Mucosa of stomach (tissue), 1 donor: ENCODE data around the gene DERA.
"Not testable (repeated sequence)": the region's sequence is repeated elsewhere in the genome, so short reads cannot be mapped to it uniquely, and the experiment has no call there.

Experiments
- H3K27me3 ChIP-seq: one replicate; pipeline ENCODE4 v1.7.0; 2013; ENCODE audit warnings: mild to moderate bottlenecking, low read length; ENCODE audit not compliant: control insufficient read depth, insufficient read depth
- H3K36me3 ChIP-seq: one replicate; pipeline ENCODE4 v1.7.0; 2013; ENCODE audit warnings: low read length; ENCODE audit not compliant: control insufficient read depth, insufficient read depth
- H3K4me1 ChIP-seq: one replicate; pipeline ENCODE4 v1.7.0; 2013; ENCODE audit warnings: mild to moderate bottlenecking, low read length; ENCODE audit not compliant: control insufficient read depth, insufficient read depth
- H3K4me3 ChIP-seq: one replicate; pipeline ENCODE4 v1.7.0; 2013; ENCODE audit warnings: low read length
- H3K9ac ChIP-seq: one replicate; pipeline ENCODE4 v1.7.0; 2013; ENCODE audit warnings: mild to moderate bottlenecking, low read length, moderate library complexity
- H3K9me3 ChIP-seq: one replicate; pipeline ENCODE4 v1.7.0; 2013; ENCODE audit warnings: mild to moderate bottlenecking, low read length, moderate library complexity; ENCODE audit not compliant: control insufficient read depth
- donor health status: Pancreatic carcinoma.

Gene DERA

DNA sequence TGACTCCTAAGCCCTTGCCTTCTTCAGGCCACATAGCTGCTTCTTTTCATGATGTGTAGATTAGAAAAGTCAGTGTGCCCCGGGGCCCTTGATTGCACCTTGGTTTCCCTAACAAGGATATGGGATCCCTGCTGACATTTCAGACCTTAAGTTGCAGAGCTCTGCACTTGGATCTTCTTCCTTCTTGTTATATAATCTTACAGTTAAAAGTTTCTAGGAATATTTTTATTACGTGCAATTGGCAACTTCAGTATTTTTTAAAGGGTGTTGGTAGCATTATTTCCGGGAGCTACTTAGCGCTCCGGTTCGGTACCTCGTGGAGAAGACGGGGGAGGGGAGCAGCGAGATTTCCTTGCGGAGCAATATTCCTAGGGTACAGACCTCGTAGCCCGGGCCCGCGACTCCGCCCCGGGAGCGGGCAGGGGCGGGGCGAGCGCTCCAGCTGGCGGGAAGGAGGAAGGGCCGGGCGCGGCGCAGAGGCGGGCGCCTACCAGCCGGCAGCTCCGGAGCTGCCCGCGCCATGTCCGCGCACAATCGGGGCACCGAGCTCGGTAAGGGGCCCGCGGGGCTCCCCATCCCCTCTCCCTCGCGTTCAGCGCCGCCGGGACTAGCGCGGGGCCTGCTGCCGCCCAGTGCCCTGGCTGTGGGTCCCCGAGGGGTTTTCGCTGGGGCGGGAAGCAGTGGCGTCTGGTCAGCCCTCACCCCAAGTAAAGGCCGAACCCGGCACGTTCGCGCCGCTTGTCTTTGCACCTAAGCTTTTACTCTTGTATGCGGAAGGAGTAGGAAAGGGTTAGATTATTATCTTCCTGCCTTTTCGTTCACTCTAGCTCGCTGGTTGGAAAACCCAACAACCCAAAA is at the start of gene DERA:
Gene DERA, plus strand, starts transcription at position 469 of the 858 bp plus-strand sequence. Its CDS starts 52 bp downstream, at position 521.
- Histone ChIP-seq H3K27me3 (no peaks in the 10 kb centered on the region), H3K36me3 (no peaks in the 10 kb centered on the region), H3K4me3 (peak within 1 kb of the TSS; percentile 66), H3K9me3 (no peaks in the 10 kb centered on the region), H3K4me1 (peaks cover 5% of the 10 kb centered on the region), H3K9ac (peak within 1 kb of the TSS; percentile 92)

DNA sequence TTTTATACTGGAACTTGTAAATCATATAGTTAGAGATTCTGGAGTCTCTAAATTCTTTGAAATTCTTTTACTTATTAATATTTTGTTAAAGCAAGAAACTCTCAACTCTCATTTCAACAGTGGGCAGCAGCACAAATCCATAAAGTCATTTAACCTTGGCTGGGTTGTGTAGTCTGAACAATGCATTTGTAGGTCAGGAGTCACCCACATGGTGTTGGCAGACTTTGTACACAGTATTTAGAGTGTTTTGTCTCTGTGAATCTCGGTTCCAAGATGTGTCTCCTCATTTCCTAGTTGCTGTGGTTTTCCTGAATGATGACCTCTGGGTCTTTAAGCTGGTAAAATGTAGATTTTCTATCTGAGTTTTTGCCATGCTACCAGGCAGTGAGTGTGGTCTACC is 49.7 kb upstream of the DERA start:
- H3K9me3 ChIP-seq = no peaks in the 10 kb centered on the region
- no peak overlapping the region for H3K4me3 ChIP-seq
- no peaks in the 10 kb centered on the region for H3K4me1 ChIP-seq
- no peaks in the 10 kb centered on the region for H3K36me3 ChIP-seq
- H3K9ac ChIP-seq = no peak overlapping the region
- no peaks in the 10 kb centered on the region for H3K27me3 ChIP-seq

DNA sequence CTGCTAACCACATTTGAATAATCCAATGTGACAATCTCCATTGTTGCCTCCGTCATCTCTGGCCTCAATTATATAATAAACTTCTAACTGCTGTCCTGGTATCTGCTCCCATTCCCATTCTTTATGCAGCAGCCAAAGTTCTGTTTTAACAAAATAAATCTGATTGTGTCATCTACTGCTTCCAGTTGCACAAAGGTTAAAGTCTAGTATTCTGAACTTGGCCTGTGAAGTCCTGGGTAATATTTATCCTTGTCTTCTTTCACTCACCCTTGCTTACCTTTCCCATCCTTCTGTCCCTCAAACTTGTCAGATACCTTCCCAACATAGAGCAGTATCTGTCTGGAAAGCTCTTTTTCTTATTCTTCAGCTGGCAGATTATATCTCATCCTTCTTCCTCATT is 48.3 kb upstream of the DERA start:
- Histone ChIP-seq H3K9ac (no peak overlapping the region), H3K27me3 (no peaks in the 10 kb centered on the region), H3K4me1 (no peaks in the 10 kb centered on the region), H3K4me3 (no peak overlapping the region), H3K36me3 (no peaks in the 10 kb centered on the region), H3K9me3 (no peaks in the 10 kb centered on the region)

DNA sequence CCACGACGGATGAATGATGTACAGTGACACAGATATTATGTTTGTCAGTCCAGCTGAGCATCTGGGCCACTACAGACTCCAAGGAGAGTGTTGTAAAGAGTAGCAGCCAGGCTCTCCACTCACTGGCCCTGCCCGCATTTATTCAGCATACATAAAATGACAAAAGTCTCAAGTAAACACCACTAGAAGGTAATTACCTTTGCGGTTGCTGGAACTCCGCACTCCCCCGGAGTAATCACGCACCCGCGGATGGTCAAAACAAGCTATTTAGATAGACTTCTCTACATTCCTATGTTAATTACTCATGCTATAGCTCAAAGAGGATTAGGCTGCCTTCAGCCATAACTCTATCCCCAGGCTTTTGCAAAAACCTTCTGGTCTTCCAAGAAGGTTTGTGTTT is 47.8 kb upstream of the DERA start:
- H3K27me3 ChIP-seq = no peaks in the 10 kb centered on the region
- H3K4me1 ChIP-seq = no peaks in the 10 kb centered on the region
- H3K9me3 ChIP-seq = no peaks in the 10 kb centered on the region
- no peak overlapping the region for H3K4me3 ChIP-seq
- no peak overlapping the region for H3K9ac ChIP-seq
- H3K36me3 ChIP-seq = no peaks in the 10 kb centered on the region

DNA sequence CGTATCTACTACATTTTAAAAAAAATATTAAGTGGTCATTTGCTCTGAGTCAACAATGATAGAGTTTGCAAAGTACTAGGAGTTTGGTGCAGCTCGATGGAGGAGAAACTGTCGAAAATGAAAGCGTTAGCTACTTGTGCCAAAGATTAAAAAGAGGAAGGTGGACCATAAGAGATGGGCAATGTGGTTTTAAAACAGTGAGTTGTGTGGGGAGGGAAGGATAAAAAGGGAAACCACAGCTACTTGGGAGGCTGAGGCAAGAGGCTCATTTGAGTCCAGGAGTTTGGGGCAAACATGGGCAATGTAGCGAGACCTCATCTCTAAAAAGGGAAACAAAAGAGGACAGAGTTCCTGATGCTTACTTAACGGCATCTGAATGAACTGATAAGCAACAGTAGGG is 47.1 kb upstream of the DERA start:
- no peak overlapping the region for H3K9ac ChIP-seq

DNA sequence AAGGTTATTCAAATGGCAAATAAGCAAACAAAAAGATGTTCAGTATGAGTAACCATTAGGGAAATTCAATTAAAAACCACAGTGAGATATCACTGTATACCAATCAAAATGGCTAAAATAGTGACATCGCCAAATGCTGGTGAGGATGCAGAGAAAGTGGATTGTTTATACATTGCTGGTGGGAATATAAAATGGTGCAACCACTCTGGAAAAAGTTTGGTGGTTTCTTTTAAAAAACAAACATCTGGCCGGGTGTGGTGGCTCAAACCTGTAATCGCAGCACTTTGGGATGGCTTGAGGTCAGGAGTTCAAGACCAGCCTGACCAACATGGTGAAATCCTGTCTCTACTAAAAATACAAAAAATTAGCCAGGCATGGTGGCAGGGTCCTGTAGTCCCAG is 42.9 kb upstream of the DERA start:
- no peaks in the 10 kb centered on the region for H3K9me3 ChIP-seq
- no peak overlapping the region for H3K4me3 ChIP-seq
- no peaks in the 10 kb centered on the region for H3K27me3 ChIP-seq
- no peak overlapping the region for H3K9ac ChIP-seq
- no peaks in the 10 kb centered on the region for H3K36me3 ChIP-seq
- H3K4me1 ChIP-seq = no peaks in the 10 kb centered on the region

More for the DNA sequence above, 47.1 kb upstream of the DERA start:
- no peaks in the 10 kb centered on the region for H3K4me1 ChIP-seq
- no peaks in the 10 kb centered on the region for H3K27me3 ChIP-seq
- H3K9me3 ChIP-seq = no peaks in the 10 kb centered on the region
- no peak overlapping the region for H3K4me3 ChIP-seq
- H3K36me3 ChIP-seq = no peaks in the 10 kb centered on the region

DNA sequence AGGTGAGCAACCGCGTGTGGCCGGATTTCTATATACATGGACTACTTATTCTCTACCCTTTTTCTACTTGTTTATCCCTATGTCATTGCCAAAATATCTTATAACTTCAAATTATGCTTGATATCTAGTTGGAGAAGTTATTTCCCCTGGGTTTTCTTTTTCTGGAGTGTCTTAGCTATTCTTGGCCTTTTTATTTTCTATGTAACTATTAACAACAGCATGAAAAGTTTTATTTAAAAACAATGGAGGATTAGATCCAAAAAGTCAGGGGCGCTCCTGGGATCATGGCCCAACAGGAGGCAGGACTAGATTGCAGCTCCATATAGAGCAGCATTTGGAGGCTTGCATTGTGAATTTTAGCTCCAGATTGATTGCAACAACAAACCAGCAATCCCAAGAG is 37.6 kb upstream of the DERA start:
- Histone ChIP-seq H3K9ac (no peak overlapping the region), H3K4me3 (no peak overlapping the region), H3K27me3 (peaks cover 3% of the 10 kb centered on the region), H3K9me3 (no peaks in the 10 kb centered on the region), H3K36me3 (no peaks in the 10 kb centered on the region), H3K4me1 (no peaks in the 10 kb centered on the region)

DNA sequence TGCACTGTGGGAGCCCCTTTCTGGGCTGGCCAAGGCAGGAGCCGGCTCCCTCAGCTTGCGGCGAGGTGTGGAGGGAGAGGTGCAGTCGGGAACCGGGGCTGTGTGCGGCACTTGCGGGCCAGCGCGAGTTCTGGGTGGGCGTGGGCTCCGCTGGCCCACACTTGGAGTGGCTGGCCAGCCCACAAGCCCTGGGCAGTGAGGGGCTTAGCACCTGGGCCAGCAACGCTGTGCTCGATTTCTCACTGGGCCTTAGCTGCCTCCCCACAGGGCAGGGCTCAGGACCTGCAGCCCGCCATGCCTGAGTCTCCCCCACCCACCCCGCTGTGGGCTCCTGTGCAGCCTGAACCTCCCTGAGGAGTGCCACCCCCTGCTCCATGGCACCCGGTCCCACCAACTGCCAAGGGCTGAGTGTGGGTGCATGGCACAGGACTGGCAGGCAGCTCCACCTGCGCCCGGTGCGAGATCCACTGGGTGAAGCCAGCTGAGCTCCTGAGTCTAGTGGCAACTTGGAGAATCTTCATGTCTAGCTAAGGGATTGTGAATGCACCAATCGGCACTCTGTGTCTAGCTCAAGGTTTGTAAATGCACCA is 36.5 kb upstream of the DERA start:
- H3K4me3 ChIP-seq, H3K9ac ChIP-seq, H3K36me3 ChIP-seq, H3K9me3 ChIP-seq, H3K4me1 ChIP-seq, H3K27me3 ChIP-seq: not testable (repeated sequence)

DNA sequence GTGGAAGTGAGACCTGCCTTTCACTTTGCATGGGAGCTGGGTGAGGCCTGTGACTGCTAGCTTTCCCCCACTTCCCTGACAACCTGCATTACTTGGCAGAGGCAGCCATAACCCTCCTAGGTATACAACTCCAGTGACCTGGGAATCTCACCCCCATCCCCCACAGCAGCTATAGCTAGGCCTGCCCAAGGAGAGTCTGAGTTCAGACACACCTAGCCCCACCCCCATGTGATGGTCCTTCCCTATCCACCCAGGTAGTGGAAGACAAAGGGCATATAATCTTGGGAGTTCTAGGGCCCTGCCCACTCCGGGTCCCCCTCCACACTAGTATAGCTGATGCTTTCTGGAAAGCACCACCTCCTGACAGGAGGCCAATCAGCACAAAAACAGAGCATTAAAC is 35.3 kb upstream of the DERA start:
- H3K4me3 ChIP-seq = no peak overlapping the region
- H3K4me1 ChIP-seq = no peaks in the 10 kb centered on the region

DNA sequence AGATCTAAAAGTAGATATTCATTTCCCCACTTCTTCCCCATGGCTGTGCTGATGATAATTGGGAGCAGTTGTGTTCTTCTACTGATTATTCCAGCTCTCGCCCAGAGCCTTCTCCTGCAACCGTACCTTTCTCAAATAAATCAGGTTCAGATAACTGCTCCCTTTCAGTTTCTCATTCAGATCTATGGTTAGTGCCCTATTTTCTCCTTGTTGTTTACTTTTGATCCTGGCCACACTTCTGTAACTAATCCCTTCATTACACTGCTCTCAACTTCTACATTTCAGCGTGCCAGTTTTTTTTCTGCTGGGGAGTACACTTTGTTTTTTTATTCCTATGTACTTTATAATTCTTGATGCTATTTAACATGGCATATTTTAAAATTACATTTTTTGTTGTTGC is 31.7 kb upstream of the DERA start:
- Histone ChIP-seq H3K36me3 (no peaks in the 10 kb centered on the region), H3K4me3 (no peak overlapping the region), H3K9ac (no peak overlapping the region), H3K4me1 (no peaks in the 10 kb centered on the region), H3K9me3 (no peaks in the 10 kb centered on the region), H3K27me3 (peaks cover 3% of the 10 kb centered on the region)

More for the DNA sequence above, 35.3 kb upstream of the DERA start:
- no peak overlapping the region for H3K9ac ChIP-seq
- peaks cover 3% of the 10 kb centered on the region for H3K27me3 ChIP-seq
- no peaks in the 10 kb centered on the region for H3K9me3 ChIP-seq
- no peaks in the 10 kb centered on the region for H3K36me3 ChIP-seq

DNA sequence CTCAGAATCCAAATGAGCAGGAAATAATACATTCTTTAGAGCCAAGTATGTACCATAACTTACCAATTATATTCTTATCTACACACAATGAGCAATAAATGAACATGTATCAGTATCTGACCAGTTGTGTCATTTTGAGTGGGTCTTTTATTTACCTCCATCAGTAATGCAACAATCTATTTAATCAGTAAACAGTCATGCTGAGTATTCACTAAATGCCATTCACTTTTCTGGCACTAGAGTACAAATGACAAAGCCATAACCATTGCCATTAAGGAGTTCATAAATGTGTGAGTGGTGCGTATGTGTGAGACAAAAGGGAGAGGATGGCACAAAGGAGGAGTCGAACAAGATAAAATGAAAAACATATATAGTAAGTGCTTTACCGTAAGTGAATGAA is 30.4 kb upstream of the DERA start:
- no peaks in the 10 kb centered on the region for H3K9me3 ChIP-seq
- peaks cover 3% of the 10 kb centered on the region for H3K27me3 ChIP-seq
- no peak overlapping the region for H3K4me3 ChIP-seq
- no peaks in the 10 kb centered on the region for H3K36me3 ChIP-seq
- H3K4me1 ChIP-seq = no peaks in the 10 kb centered on the region
- H3K9ac ChIP-seq = no peak overlapping the region

DNA sequence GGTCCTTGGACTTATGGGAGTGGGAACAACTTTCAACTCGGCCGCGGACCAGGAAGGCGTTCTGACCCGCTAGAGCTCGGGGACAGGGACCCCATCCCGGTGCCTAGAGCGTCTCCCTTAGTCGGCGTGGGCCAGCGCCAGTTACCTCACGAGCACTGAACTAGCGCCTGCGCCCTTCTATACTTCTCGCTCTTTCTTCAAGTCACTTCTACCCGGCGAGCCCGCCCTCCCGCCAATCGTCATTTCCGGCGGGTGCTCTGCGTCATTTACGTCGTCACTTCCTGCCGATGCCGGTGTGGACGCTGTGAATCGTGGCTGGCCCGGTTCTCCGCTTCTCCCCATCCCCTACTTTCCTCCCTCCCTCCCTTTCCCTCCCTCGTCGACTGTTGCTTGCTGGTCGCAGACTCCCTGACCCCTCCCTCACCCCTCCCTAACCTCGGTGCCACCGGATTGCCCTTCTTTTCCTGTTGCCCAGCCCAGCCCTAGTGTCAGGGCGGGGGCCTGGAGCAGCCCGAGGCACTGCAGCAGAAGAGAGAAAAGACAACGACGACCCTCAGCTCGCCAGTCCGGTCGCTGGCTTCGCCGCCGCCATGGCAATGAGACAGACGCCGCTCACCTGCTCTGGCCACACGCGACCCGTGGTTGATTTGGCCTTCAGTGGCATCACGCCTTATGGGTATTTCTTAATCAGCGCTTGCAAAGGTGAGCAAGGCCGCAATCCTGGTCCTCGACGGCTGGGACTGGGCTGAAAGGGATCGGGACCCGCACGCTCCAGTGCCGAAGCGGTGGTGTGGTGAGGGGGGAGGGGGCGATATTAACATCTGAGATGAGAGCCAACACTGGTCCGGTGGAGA is 28.8 kb upstream of the DERA start, which contains the start of gene STRAP:
Gene STRAP, plus strand, starts transcription at position 270 of the 854 bp plus-strand sequence. Its CDS starts 321 bp downstream, at position 591.
- Histone ChIP-seq H3K4me1 (peaks cover 6% of the 10 kb centered on the region), H3K9ac (peak within 1 kb of the TSS; percentile 98), H3K27me3 (no peaks in the 10 kb centered on the region), H3K36me3 (no peaks in the 10 kb centered on the region), H3K9me3 (no peaks in the 10 kb centered on the region), H3K4me3 (peak within 1 kb of the TSS; percentile 96)
